Stimulated activated CD8-positive, alpha-beta memory T cell treated with anti-CD3 and anti-CD28 coated beads, Interleukin-7, amount 100 ng/mL, for 48 hours (primary cell): ENCODE data around the gene TACC3.

ENCODE experiments used
- DNase-seq, 2 donors: peaks; one replicate each; pipeline ENCODE4 v3.0.0-alpha.2; 2020; ENCODE audit warnings: low read depth in 1 of 2; ENCODE audit errors: extremely low read depth in 1 of 2

The TACC3 gene

GRCh38 chr4:1756893-1757779 is 35.8 kb downstream of the TACC3 start:
- DNase-seq: no peak

DNA sequence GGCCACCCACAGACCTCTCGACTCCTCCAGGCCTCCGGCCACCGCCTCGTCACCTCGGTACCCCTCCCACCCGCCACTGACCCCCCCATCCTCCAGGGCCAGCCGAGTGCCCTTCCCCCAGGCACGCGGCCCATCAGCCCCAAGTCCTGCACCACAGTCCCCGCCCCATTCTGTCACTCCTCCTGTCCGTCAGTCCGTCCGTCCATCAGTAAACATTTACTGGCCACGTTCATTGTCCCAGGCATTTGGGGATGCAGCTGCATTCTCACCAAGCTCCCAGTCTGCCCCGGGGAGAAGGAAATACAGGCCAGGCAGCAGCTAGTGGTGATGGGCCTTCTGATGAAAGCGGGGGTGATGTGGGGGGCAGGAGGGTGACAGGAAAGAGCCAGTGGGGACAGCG is 36.5 kb downstream of the TACC3 start:
- no peak for DNase-seq

DNA sequence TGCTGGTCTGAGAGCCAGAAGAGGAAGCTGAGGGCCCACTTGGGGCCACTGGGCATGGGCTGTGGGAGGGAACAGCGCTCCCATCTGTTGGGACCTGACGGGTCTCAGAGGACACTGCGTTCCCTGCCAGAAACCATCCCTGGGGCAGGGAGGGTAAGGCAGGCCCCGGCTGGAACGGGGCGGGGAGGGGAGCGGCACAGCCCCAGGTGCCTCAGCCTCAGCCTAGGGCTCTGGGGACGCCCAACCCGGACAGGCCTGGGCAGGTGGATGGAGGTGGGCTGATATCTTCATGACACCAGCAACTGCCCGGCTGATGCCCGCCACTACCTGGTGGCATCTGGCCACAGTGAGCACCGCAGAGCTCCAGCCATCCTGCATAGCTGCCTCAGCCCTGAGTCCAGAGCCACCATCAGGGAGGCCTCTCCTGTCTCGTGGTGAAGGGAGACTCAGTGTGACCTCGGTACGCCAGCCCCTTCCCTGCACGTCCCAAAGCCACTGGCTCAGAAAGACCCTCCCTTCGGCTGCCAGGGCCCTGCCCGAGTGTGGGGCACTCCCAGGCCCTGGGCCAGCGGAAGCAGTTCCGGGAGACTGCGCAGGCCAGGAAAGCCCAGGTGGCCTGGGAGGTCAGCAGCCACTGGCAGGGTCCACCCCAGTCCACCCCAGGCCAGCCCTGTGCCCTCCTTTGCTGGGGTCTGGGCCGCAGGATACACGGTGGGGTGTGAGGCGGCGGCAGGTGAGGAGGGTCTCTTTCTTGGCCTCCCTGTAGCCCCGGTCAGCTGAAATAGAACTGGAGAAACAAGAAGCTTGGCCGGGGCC is 37.2 kb downstream of the TACC3 start:
- no peak for DNase-seq

- no peak for DNase-seq
Observed at GRCh38 chr4:1759170-1759817, 38.0 kb downstream of the TACC3 start.

- DNase-seq: no peak
Observed at GRCh38 chr4:1759818-1760223, 38.5 kb downstream of the TACC3 start.

DNA sequence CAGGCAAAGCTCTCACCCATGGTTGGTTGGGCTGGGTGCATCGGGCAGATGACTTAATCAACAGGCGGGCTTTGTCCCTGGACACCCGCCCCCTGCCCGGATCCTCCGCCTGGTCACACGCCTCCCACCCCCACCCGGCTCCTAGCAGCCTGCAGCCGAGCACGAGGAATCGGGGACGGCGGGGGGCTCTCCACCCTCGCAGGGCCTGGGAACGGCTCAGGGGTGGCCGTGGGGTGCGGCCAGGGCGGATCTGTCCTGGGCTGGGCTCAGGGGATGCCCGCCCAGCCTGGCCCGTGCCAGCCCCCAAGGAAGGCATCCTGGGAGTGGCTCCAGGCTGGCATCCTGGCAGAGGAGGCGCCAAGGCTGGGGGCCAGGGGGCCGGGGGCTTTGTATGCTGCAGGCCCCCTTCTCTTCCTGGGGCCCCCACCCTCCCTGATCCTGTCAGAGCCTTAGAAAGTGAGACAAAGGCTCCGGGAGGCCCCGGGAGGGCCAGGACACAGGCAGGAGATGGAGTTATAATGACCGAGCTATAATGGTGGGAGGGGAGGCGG is 39.3 kb downstream of the TACC3 start:
- DNase-seq: no peak

GRCh38 chr4:1761130-1761689 is 39.9 kb downstream of the TACC3 start:
- DNase-seq: no peak

DNA sequence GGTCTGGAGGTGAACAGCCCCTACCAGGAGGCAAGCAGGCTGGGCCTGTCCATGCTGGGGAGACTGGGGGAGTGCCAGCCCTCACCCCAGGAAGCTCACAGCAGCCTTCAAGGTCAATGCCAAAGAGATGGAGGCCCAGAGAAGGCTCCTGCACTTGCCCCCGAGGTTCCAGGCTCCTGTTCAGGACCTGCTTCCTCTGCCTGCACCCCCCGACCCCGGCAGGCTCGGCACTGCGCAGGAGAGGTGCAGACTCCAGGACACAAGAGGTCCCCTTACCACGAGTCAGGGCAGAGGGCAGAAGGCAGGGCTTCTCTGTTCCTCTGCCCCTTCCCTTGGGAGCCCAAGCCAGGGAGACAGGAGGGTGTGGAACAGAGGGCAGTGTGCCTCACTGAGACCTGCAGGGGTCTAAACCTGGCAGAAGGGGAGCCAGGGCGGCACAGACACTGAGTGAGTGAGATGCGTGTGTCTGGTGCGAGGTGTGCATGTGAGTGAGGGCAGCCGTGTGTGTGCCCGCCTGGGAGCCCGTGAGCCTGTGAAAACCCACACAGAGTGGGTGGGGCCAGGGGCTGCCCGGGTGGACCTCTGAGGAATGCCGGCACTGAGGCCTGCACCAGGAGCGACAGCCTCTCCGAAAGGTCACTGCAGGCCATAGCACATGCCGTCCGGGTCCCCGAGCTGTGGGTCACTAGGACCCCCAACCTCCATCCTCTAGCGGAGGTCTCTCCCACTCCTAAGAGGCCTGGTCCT is 41.1 kb downstream of the TACC3 start:
- no peak for DNase-seq

- DNase-seq: no peak
Observed at GRCh38 chr4:1763070-1763549, 41.8 kb downstream of the TACC3 start.

GRCh38 chr4:1763550-1764080 is 42.3 kb downstream of the TACC3 start:
- no peak for DNase-seq

DNA sequence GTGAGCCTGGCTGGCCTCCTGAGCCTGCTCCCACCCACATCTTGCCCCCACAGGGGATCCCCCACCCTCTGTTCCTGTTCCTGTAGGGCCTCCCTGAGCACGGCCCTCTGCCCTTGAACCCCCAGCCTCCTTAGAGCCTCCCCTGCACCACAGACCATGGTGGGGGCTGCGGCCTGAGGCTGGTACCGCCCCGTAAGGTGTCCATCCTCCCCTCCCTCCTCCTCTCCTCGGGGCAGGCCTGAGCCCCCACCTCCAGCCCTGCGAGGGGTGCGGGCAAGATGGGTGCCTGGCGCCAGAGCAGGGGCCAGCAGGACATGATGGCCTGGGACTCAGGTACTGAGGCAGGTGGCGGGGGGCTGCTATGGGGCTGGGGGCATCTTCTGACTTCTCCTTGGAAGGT is 43.3 kb downstream of the TACC3 start:
- no peak for DNase-seq

DNA sequence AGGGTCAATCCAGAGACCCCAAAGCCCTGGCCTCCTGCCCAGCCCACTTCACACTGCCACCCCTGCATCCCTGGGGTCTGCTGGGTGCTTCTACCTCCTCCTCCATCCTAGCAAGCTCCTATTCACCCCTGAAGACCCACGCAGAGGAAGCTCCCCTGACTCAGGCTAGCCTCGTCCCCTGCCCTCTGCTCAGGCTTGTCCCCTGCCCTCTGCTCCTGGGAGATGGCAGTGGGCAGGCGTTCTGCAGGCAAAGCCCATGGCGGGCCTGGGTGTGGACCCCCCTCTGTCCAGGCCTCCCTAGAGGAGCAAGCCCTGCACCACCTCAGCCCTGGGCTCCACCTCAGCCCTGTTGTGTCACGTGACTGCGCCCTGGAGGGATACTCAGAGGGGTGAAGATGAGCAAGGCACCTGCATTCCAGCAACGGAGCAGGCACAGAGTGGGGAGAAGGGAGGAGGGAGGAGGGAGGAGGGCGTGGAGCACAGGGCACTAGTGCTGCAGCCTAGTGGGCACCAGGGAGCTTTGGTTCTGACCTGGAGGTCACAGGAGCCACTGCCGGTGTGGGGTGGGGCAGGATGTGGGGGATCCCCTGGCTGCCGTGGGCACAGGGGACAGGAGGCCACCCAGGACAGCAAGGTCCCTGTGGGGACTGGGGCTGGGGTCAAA is 44.2 kb downstream of the TACC3 start:
- no peak for DNase-seq

- no peak for DNase-seq
Observed at GRCh38 chr4:1766106-1767060, 45.1 kb downstream of the TACC3 start.

- no peak for DNase-seq
Observed at GRCh38 chr4:1767061-1767769, 45.9 kb downstream of the TACC3 start.

- no peak for DNase-seq
Observed at GRCh38 chr4:1767770-1768366, 46.5 kb downstream of the TACC3 start.

GRCh38 chr4:1768367-1769034 is 47.2 kb downstream of the TACC3 start:
- no peak for DNase-seq

GRCh38 chr4:1769692-1770091 is 48.4 kb downstream of the TACC3 start:
- DNase-seq: no peak
